ENCODE results near the gene EFCAB11. TPM values are rescaled to one million over a fixed set of nuclear protein-coding genes. Genes with fewer than 3 reads are reported as not detected.

EFCAB11 gene
- total RNA-seq, 1 donor from 2014 or later, result not detected

GRCh38 chr14:89845346-89845745 lies 109.2 kb downstream of the EFCAB11 start:
- H3K27ac ChIP-seq, result peak overlapping the region; percentile 34 to 40
- intact Hi-C loops (cut with DNase I), result loop anchor here (5.0 to 10.0 kb wide), 6 partner anchors 67 to 818 kb away; partner anchors contain the start of gene FOXN3
- peak in 1 of 2 donors; percentile 67 for DNase-seq (ENCODE audit: low spot score in 2 of 2)

GRCh38 chr14:89844508-89844907 lies 110.0 kb downstream of the EFCAB11 start:
- intact Hi-C loops (cut with DNase I), result loop anchor here (10.0 kb wide), 1 partner anchor 590 kb away; no protein-coding TSS in a partner anchor
- H3K4me1 ChIP-seq, result peaks cover 0 to 4% of the 10 kb centered on the region in 2 donors
- H3K36me3 ChIP-seq, result no peaks in the 10 kb centered on the region
- H3K27ac ChIP-seq, result no peak overlapping the region
- H3K9me3 ChIP-seq, result no peaks in the 10 kb centered on the region
- no peak overlapping the region for H3K4me3 ChIP-seq
- no peaks in the 10 kb centered on the region for H3K27me3 ChIP-seq
- no peak for DNase-seq (ENCODE audit: low spot score in 2 of 2)
- TF ChIP-seq CTCF (IDR thresholded peaks at IDR 0.05), result no peak

More at GRCh38 chr14:89845346-89845745, 109.2 kb downstream of the EFCAB11 start:
- Histone ChIP-seq H3K4me3 (no peak overlapping the region), H3K9me3 (no peaks in the 10 kb centered on the region), H3K27me3 (no peaks in the 10 kb centered on the region), H3K36me3 (no peaks in the 10 kb centered on the region), H3K4me1 (peaks cover 0 to 4% of the 10 kb centered on the region in 2 donors)
- no peak for TF ChIP-seq CTCF (IDR thresholded peaks at IDR 0.05)

DNA sequence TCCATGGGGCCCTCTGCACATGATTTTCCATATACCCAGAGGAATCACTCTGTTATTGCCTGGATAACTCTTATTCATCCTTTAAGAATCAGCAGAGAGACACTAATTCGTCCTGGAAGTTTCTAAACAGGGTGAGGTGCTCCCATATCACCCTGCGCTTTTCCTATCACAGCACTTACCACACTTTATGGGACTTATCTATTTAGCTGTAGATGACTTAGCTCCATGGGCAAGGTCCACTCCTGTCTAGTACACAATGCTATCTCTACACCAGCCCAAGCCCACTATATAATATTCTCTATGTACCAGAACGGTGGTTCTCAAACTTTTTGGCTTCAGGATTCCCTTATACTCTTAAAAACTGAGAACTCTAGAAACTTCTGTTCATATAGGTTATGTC lies 111.7 kb downstream of the EFCAB11 start:
- Histone ChIP-seq H3K27me3 (no peaks in the 10 kb centered on the region), H3K9me3 (peaks cover under 1 to 5% of the 10 kb centered on the region in 2 donors), H3K27ac (no peak overlapping the region), H3K4me1 (peaks cover 0 to 4% of the 10 kb centered on the region in 2 donors), H3K36me3 (no peaks in the 10 kb centered on the region), H3K4me3 (no peak overlapping the region)
- no peak for DNase-seq (ENCODE audit: low spot score in 2 of 2)
- no peak for TF ChIP-seq CTCF (IDR thresholded peaks at IDR 0.05)
- intact Hi-C loops (cut with DNase I), result loop anchor here (10.0 kb wide), 1 partner anchor 588 kb away; no protein-coding TSS in a partner anchor

- peaks cover 0 to 4% of the 10 kb centered on the region in 2 donors for H3K4me1 ChIP-seq
- H3K27me3 ChIP-seq, result no peaks in the 10 kb centered on the region
- no peak for TF ChIP-seq CTCF (IDR thresholded peaks at IDR 0.05)
- no peak overlapping the region for H3K27ac ChIP-seq
- no peak overlapping the region for H3K4me3 ChIP-seq
- H3K36me3 ChIP-seq, result no peaks in the 10 kb centered on the region
- H3K9me3 ChIP-seq, result peaks cover 3 to 5% of the 10 kb centered on the region in 2 donors
- no peak for DNase-seq (ENCODE audit: low spot score in 2 of 2)
- intact Hi-C loops (cut with DNase I), result loop anchor here (10.0 kb wide), 1 partner anchor 587 kb away; no protein-coding TSS in a partner anchor
These were observed 112.7 kb downstream of the EFCAB11 start for GRCh38 chr14:89841851-89842250.

DNA sequence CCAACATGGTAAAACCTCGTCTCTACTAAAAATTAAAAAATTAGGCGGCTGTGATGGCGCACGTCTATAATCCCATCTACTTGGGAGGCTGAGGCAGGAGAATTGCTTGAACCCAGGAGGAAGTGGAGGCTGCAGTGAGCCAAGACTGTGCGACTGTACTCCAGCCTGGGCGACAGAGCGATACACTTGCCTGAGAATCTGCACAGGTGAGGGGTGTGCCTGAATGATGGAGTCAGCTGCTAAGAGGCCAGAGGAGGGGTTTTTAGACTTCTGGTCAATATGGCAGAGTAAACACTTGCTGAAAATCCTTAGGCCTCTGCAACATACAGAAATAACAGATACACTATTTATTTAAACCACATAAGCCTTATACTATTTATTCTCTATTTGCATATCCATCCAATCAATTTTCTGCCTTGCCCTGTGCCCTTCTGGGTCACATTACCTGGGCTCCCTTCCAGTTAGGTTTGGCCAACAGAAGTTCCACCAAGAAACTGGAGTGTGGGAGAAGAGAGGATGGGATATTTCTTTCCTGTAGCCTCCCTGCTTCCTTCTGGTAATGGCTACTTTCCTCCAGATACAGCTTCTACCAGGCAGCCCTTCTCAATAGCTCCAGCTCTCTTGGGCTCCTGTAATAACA lies 117.6 kb downstream of the EFCAB11 start:
- no peak overlapping the region for H3K4me3 ChIP-seq
- H3K27ac ChIP-seq, result no peak overlapping the region
- intact Hi-C loops (cut with DNase I), result no loop called here
- no peaks in the 10 kb centered on the region for H3K36me3 ChIP-seq
- H3K9me3 ChIP-seq, result peaks cover 3 to 5% of the 10 kb centered on the region in 2 donors
- H3K4me1 ChIP-seq, result no peaks in the 10 kb centered on the region
- TF ChIP-seq CTCF (IDR thresholded peaks at IDR 0.05), result no peak
- DNase-seq (ENCODE audit: low spot score in 2 of 2), result no peak
- H3K27me3 ChIP-seq, result no peaks in the 10 kb centered on the region

All from ascending aorta (tissue), 2 donors.